ENCODE results near the gene FLVCR2. TPM values are rescaled to one million over a fixed set of nuclear protein-coding genes. Genes with fewer than 3 reads are reported as not detected.

Gene FLVCR2, protein sequence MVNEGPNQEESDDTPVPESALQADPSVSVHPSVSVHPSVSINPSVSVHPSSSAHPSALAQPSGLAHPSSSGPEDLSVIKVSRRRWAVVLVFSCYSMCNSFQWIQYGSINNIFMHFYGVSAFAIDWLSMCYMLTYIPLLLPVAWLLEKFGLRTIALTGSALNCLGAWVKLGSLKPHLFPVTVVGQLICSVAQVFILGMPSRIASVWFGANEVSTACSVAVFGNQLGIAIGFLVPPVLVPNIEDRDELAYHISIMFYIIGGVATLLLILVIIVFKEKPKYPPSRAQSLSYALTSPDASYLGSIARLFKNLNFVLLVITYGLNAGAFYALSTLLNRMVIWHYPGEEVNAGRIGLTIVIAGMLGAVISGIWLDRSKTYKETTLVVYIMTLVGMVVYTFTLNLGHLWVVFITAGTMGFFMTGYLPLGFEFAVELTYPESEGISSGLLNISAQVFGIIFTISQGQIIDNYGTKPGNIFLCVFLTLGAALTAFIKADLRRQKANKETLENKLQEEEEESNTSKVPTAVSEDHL
- total RNA-seq: 1.8 and 2.0 TPM in 2 replicates

DNA sequence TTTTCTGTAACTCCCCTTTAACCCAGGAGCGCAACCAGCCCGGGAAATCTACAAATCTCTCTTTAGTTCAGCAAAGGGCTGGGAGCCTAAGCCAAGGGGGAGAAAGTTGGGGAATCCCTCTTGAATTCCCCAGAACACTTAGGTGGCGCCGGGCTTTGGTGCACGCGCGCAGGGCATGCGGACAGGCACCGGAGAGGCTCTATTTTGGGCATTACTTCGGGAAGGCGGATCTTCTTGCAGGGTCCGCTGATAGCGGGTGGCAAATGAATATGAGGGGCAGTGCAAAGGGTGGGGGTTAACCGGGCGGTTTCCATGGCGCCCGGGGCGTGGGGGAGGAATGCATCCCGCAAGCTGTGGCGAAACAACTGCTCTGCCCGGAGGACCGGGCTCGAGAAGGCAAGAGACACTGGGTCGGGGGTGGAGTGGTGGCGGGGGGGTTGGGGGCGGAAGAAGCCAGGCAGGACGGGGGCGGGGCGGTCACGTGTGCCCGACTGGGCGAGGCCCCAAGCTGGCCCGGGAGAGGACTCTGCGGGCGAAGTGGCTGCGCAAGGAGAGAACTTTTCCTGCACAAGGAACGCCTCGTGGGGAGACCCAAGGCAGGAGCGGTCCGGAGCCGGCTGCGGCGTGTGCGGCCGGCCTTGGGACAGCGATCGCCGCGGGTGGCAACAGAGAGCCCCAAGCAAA, at the start of gene FLVCR2:
TSS of gene FLVCR2 (plus strand) at position 519 of the 684 bp plus-strand sequence. CDS start 353 bp downstream, outside the sequence.

DNA sequence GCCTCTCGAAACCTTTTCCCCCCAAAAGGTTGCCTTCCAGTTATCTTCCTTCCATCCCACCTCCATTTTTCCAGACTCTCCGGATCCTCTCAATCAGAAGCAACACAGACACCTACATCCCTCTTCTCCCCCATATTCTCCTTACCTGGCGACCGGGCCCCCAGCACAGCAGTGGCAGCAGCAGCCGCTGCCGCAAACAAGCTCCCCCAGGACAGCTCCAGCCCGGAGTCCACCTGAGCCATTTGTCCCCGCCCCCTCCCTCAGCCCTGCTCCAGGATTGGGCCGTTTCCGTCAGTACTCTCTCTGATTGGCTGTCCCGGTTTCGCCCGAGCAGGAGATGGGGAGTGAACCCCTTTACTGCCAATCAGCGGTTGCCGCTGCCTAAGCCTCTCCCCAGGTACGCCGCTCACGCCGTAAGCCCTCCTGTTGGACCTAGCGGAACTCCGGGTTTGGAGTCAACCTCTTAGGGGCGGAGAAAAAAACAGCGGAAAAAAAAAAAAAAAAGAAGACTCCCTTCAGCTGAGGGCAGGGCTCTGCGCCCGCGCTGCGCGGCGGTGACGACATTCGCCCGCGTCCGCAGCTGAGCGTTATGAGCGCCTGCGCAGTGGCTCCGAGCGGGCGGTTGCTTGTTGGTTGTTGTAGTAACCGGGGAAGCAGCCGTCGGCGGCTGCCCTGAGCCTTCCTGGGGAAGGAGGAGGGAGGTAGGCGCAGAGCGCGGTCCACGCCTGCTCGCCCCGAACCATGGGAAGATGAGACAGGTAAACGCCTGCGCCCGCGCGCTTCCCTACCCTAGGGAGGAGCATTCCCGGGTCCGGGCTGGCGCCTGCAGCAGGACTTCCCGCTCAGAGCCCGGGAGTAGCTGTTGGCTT, 82.4 kb downstream of the FLVCR2 start, which contains the start of the genes ERG28 and TTLL5:
TSS of gene ERG28 (minus strand) at position 247 of the 869 bp plus-strand sequence. CDS start 3,374 bp downstream, outside the sequence.
TSS of gene TTLL5 (plus strand) at position 617 of the 869 bp plus-strand sequence. CDS start 1,904 bp downstream, outside the sequence.

Other genes starting within 250 kb of the FLVCR2 start
- 41.3 and 127 TPM in 2 replicates for gene JDP2, start 150.6 kb upstream of the FLVCR2 start, total RNA-seq
- gene BATF, start 56.2 kb upstream of the FLVCR2 start, total RNA-seq: not detected in 2 replicates
- gene ERG28, start 82.3 kb downstream of the FLVCR2 start, total RNA-seq: 5.5 and 10.0 TPM in 2 replicates
- 25.3 and 25.6 TPM in 2 replicates for gene TTLL5, start 82.6 kb downstream of the FLVCR2 start, total RNA-seq